ENCODE measurements around the gene DBF4. TPM values are rescaled to one million over a fixed set of nuclear protein-coding genes. Genes with fewer than 3 reads are reported as not detected.

Gene DBF4
- total and polyA plus RNA-seq, 9 of the 15 experiments (the other 6 are each of a cell fraction or from before 2014, with no cell fraction given), result 37.8 to 145 (median 104) TPM

GRCh38 chr7:87878208-87878735 lies 2.0 kb downstream of the DBF4 start (continued):
- TF ChIP-seq PRDM10 (IDR thresholded peaks at IDR 0.05; ENCODE audit: partially characterized antibody) (peak; percentile 82), PBX2 (CRISPR knock-in tag; IDR thresholded peaks at IDR 0.05; ENCODE audit: low read depth) (no peak), PBX2 (tag; conservative IDR thresholded peaks at IDR 0.05; ENCODE audit: low read depth) (0 out of 2 replicates have a peak, but pooled peaks have one; percentile 29), FOXP1 (CRISPR knock-in tag; IDR thresholded peaks at IDR 0.05) (no peak), U2AF1 (optimal IDR thresholded peaks at IDR 0.05; ENCODE audit: low read depth, low read length) (no peak), ZNF407 (IDR thresholded peaks at IDR 0.05; ENCODE audit: low read depth) (no peak), NR3C1 (CRISPR knock-in tag; IDR thresholded peaks at IDR 0.05) (no peak), MCM2 (IDR thresholded peaks at IDR 0.05; ENCODE audit: low read depth) (0 out of 2 replicates have a peak, but pooled peaks have one; percentile 31), PREB (CRISPR knock-in tag; IDR thresholded peaks at IDR 0.05) (no peak), HMG20A (CRISPR knock-in tag; conservative IDR thresholded peaks at IDR 0.05) (no peak)

All from K562 (cell line).